22Rv1 (cell line): ENCODE measurements around the gene CCT8.

Experiments used
- ZFX ChIP-seq: fragments of 450-650 bp; IDR thresholded peaks from 2 replicates; pipeline ENCODE4 v1.6.1; 2017; ENCODE audit warnings: antibody characterized with exemption, borderline replicate concordance
- TF ChIP-seq, protein P1 (sequence below): fragments of 450-650 bp; IDR thresholded peaks from 2 replicates; pipeline ENCODE4 v1.5.1; 2017; ENCODE audit warnings: mild to moderate bottlenecking

GRCh38 chr21:29017639-29018237 lies 55.7 kb downstream of the CCT8 start:
- TF ChIP-seq, protein P1, sequence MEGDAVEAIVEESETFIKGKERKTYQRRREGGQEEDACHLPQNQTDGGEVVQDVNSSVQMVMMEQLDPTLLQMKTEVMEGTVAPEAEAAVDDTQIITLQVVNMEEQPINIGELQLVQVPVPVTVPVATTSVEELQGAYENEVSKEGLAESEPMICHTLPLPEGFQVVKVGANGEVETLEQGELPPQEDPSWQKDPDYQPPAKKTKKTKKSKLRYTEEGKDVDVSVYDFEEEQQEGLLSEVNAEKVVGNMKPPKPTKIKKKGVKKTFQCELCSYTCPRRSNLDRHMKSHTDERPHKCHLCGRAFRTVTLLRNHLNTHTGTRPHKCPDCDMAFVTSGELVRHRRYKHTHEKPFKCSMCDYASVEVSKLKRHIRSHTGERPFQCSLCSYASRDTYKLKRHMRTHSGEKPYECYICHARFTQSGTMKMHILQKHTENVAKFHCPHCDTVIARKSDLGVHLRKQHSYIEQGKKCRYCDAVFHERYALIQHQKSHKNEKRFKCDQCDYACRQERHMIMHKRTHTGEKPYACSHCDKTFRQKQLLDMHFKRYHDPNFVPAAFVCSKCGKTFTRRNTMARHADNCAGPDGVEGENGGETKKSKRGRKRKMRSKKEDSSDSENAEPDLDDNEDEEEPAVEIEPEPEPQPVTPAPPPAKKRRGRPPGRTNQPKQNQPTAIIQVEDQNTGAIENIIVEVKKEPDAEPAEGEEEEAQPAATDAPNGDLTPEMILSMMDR = no peak
- TF ChIP-seq ZFX = no peak
